ENCODE data around the gene NRXN2.

NRXN2 gene

DNA sequence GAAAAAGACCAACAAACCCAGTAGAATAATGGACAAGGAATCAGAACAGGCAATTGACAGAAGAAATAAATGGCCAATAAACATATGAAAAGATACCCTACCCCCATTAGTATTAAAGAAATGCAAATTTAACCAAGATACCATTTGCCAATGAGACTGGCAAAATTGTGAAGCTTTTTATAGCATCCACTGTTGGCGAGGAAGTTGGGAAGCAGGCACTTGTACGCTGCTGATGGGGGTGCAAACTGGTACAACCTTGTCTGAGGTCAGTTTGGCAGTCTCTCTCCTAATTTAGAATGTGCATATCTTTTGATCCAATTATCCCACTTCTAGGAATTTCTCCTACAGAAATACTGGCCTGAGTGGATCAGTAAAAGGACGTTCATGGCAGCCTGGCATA, 8.6 kb upstream of the NRXN2 start:
- Histone ChIP-seq H2AFZ (ENCODE audit: low read length) (no peak overlapping the region), H3K36me3 (replicated peaks; ENCODE audit: insufficient read depth, low read length) (no peaks in the 10 kb centered on the region), H3K9me3 (replicated peaks; ENCODE audit: insufficient read depth, low read length) (no peaks in the 10 kb centered on the region), H3K27me3 (replicated peaks; ENCODE audit: insufficient read depth, low read length) (peaks cover 85% of the 10 kb centered on the region), H3K27ac (ENCODE audit: low read length) (no peak overlapping the region), H3K9me2 (replicated peaks; ENCODE audit: insufficient read depth, low read length) (no peaks in the 10 kb centered on the region), H3K4me2 (ENCODE audit: low read depth, low read length) (no peak overlapping the region), H3F3A (ENCODE audit: insufficient read depth, low read length) (no peaks in the 10 kb centered on the region), H3K4me3 (ENCODE audit: low read length) (no peak overlapping the region), H4K20me1 (ENCODE audit: insufficient read depth, low read length) (no peaks in the 10 kb centered on the region), H3K79me2 (ENCODE audit: low read length) (no peaks in the 10 kb centered on the region), H3K9ac (ENCODE audit: low read length) (no peak overlapping the region), H3K4me1 (ENCODE audit: low read length) (no peaks in the 10 kb centered on the region)
- TF ChIP-seq EZH2 (optimal IDR thresholded peaks at IDR 0.05; ENCODE audit: low read depth, low read length) (no peak), EZH2phosphoT487 (IDR thresholded peaks at IDR 0.05; ENCODE audit: low read length) (no peak), CTCF (IDR thresholded peaks at IDR 0.05; ENCODE audit: low read length) (no peak)
- DNase-seq: no peak

DNA sequence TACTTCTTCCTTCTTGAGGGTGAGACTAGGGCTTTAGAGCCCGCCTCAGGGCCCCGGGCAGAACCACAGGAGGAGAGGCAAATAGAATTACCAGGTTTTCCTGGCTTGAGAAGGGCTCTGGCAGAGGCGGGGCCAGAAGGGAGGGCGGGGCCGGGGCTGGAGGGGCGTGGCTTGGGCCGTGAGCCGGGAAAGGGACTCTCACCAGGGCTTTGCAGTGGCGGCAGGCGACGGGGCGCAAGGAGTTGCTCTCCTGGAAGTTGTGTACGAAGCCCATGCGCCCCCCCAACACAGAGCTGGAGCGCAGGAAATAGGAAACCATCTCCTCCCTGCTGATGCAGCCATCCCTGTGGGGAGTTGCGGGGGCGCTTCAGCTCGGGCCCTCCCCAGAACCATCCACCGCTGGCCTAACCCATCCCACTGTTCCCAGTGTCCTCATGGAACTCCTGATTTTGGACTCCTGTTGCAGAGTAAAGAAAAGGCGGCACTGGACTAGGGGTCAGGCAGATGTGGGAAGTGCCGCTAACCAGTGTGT, 6.9 kb upstream of the NRXN2 start:
- Histone ChIP-seq H3K4me3 (ENCODE audit: low read length) (no peak overlapping the region), H3K27ac (ENCODE audit: low read length) (no peak overlapping the region), H3K4me1 (ENCODE audit: low read length) (no peaks in the 10 kb centered on the region), H2AFZ (ENCODE audit: low read length) (no peak overlapping the region), H3K4me2 (ENCODE audit: low read depth, low read length) (no peak overlapping the region), H3F3A (ENCODE audit: insufficient read depth, low read length) (no peaks in the 10 kb centered on the region), H3K27me3 (replicated peaks; ENCODE audit: insufficient read depth, low read length) (peaks cover 85% of the 10 kb centered on the region), H3K9ac (ENCODE audit: low read length) (no peak overlapping the region), H3K9me2 (replicated peaks; ENCODE audit: insufficient read depth, low read length) (no peaks in the 10 kb centered on the region), H3K36me3 (replicated peaks; ENCODE audit: insufficient read depth, low read length) (no peaks in the 10 kb centered on the region), H3K9me3 (replicated peaks; ENCODE audit: insufficient read depth, low read length) (no peaks in the 10 kb centered on the region), H4K20me1 (ENCODE audit: insufficient read depth, low read length) (no peaks in the 10 kb centered on the region), H3K79me2 (ENCODE audit: low read length) (no peaks in the 10 kb centered on the region)
- TF ChIP-seq EZH2phosphoT487 (IDR thresholded peaks at IDR 0.05; ENCODE audit: low read length): no peak
- peak; percentile 23 for DNase-seq

DNA sequence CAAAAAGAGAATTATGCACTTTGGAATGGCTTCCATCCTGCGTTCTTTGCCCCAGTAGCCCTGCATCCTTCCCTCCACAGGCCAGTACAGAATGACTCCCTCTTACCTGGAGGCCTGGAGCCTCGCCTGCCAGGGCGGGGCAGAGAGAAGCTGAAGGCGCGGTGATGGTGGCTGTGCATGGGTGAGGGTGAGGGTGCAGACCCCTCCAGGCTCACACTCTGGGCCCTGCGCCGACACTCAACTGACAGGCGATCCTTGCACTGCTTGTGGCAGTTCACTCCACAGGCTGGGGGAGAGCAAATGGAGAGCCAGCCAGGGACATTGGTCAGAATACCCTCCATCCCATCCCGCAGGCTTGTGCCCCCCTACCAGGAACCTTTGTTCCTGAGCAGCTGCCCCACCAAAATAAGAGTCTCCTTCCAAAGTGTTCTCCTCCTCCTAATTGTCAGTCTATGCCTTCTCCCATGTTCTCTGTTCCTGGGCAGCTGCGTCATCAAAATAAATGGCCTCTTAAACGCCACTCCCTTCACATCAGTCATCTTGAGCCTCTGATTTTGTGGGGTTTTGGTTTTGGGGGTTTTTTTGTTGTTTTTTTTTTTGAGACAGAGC, 5.9 kb upstream of the NRXN2 start:
- Histone ChIP-seq H3K9ac (ENCODE audit: low read length) (no peak overlapping the region), H3K4me2 (ENCODE audit: low read depth, low read length) (no peak overlapping the region), H2AFZ (ENCODE audit: low read length) (no peak overlapping the region), H4K20me1 (ENCODE audit: insufficient read depth, low read length) (no peaks in the 10 kb centered on the region), H3K79me2 (ENCODE audit: low read length) (no peaks in the 10 kb centered on the region), H3K4me1 (ENCODE audit: low read length) (no peaks in the 10 kb centered on the region), H3K9me3 (replicated peaks; ENCODE audit: insufficient read depth, low read length) (no peaks in the 10 kb centered on the region), H3K36me3 (replicated peaks; ENCODE audit: insufficient read depth, low read length) (no peaks in the 10 kb centered on the region), H3K9me2 (replicated peaks; ENCODE audit: insufficient read depth, low read length) (no peaks in the 10 kb centered on the region), H3K27me3 (replicated peaks; ENCODE audit: insufficient read depth, low read length) (peaks cover 87% of the 10 kb centered on the region), H3F3A (ENCODE audit: insufficient read depth, low read length) (no peaks in the 10 kb centered on the region), H3K27ac (ENCODE audit: low read length) (no peak overlapping the region), H3K4me3 (ENCODE audit: low read length) (no peak overlapping the region)
- TF ChIP-seq CTCF (IDR thresholded peaks at IDR 0.05; ENCODE audit: low read length) (no peak), EZH2 (optimal IDR thresholded peaks at IDR 0.05; ENCODE audit: low read depth, low read length) (no peak), EZH2phosphoT487 (IDR thresholded peaks at IDR 0.05; ENCODE audit: low read length) (no peak)
- DNase-seq: no peak

DNA sequence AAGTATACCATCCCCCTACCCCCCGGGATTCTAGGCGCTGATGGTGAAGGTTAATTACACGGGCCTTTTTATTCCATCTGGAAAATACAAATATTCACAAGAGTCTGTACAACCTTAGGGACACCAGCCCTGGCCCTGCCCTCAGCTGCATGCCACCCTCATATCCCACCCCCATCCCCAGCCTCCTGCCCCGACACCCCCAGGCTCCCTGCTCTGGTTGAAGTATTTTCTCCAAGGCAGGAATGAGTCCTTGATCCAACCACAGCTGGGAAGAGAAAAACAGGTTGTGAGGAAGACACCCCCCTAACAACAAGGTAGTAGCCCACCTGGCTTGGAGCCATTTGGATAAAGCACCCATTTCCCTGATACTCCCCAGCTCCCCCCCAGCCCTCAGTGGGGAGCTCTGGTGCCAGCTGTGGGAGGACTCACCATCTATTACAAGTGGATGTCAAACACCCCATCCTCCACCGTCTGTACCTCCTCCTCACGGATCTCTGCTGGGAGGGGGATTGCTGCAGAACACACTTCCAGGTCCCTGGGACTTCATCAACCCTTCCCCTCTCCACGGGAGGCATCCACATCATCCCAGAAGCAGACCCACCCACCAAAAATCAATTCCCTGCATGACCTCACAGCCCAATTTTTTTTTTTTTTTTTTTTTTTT, 4.0 kb upstream of the NRXN2 start:
- H3K4me1 ChIP-seq (ENCODE audit: low read length): no peaks in the 10 kb centered on the region
- H3K9me2 ChIP-seq (replicated peaks; ENCODE audit: insufficient read depth, low read length): no peaks in the 10 kb centered on the region
- no peak for TF ChIP-seq CTCF (IDR thresholded peaks at IDR 0.05; ENCODE audit: low read length)
- no peak for TF ChIP-seq EZH2 (optimal IDR thresholded peaks at IDR 0.05; ENCODE audit: low read depth, low read length)
- no peak for TF ChIP-seq EZH2phosphoT487 (IDR thresholded peaks at IDR 0.05; ENCODE audit: low read length)
- DNase-seq: no peak
- H3K79me2 ChIP-seq (ENCODE audit: low read length): no peaks in the 10 kb centered on the region
- H3K4me2 ChIP-seq (ENCODE audit: low read depth, low read length): no peak overlapping the region
- H3K4me3 ChIP-seq (ENCODE audit: low read length): no peak overlapping the region
- no peak overlapping the region for H3K27ac ChIP-seq (ENCODE audit: low read length)
- H2AFZ ChIP-seq (ENCODE audit: low read length): no peak overlapping the region
- H3F3A ChIP-seq (ENCODE audit: insufficient read depth, low read length): no peaks in the 10 kb centered on the region
- no peaks in the 10 kb centered on the region for H4K20me1 ChIP-seq (ENCODE audit: insufficient read depth, low read length)
- H3K36me3 ChIP-seq (replicated peaks; ENCODE audit: insufficient read depth, low read length): no peaks in the 10 kb centered on the region
- H3K27me3 ChIP-seq (replicated peaks; ENCODE audit: insufficient read depth, low read length): peaks cover 83% of the 10 kb centered on the region
- no peaks in the 10 kb centered on the region for H3K9me3 ChIP-seq (replicated peaks; ENCODE audit: insufficient read depth, low read length)
- H3K9ac ChIP-seq (ENCODE audit: low read length): no peak overlapping the region

Measured in MM.1S (cell line).